HEK293 (cell line): Measurements from ENCODE around the gene CDC14A.

ENCODE experiments used
- GLIS2 ChIP-seq: fragments of 450-650 bp; formaldehyde crosslinking; IDR thresholded peaks from 2 replicates; pipeline ENCODE4 v1.5.1; 2016; ENCODE audit warnings: missing biosample characterization, missing genetic modification characterization
- MYNN ChIP-seq: fragments of 450-650 bp; formaldehyde crosslinking; IDR thresholded peaks from 2 replicates; pipeline ENCODE4 v1.5.1; 2016; ENCODE audit warnings: missing biosample characterization, missing genetic modification characterization, borderline replicate concordance
- ZNF114 ChIP-seq: fragments of 450-650 bp; formaldehyde crosslinking; IDR thresholded peaks from 2 replicates; pipeline ENCODE4 v1.5.0; 2017; ENCODE audit warnings: missing biosample characterization, missing genetic modification characterization
- ZNF121 ChIP-seq: fragments of 450-650 bp; formaldehyde crosslinking; IDR thresholded peaks from 2 replicates; pipeline ENCODE4 v1.5.1; 2016; ENCODE audit warnings: missing biosample characterization, missing genetic modification characterization
- ZNF311 ChIP-seq: fragments of 450-650 bp; formaldehyde crosslinking; IDR thresholded peaks from 2 replicates; pipeline ENCODE4 v1.5.1; 2017; ENCODE audit warnings: missing biosample characterization, missing genetic modification characterization, borderline replicate concordance
- ZNF416 ChIP-seq: fragments of 450-650 bp; formaldehyde crosslinking; IDR thresholded peaks from 2 replicates; pipeline ENCODE4 v1.5.1; 2016; ENCODE audit warnings: missing biosample characterization, missing genetic modification characterization
- ZNF776 ChIP-seq: fragments of 450-650 bp; formaldehyde crosslinking; IDR thresholded peaks from 2 replicates; pipeline ENCODE4 v1.5.0; 2017; ENCODE audit warnings: missing biosample characterization, missing genetic modification characterization, borderline replicate concordance
- TF ChIP-seq, protein P1 (sequence below): fragments of 450-650 bp; formaldehyde crosslinking; IDR thresholded peaks from 2 replicates; pipeline ENCODE4 v1.5.1; 2016; ENCODE audit warnings: missing biosample characterization, missing genetic modification characterization
- TF ChIP-seq, protein P2 (sequence below): fragments of 450-650 bp; formaldehyde crosslinking; IDR thresholded peaks from 2 replicates; pipeline ENCODE4 v1.5.1; 2016; ENCODE audit warnings: missing biosample characterization, missing genetic modification characterization
- TF ChIP-seq, protein P3 (sequence below): fragments of 450-650 bp; formaldehyde crosslinking; IDR thresholded peaks from 2 replicates; pipeline ENCODE4 v1.5.1; 2016; ENCODE audit warnings: missing biosample characterization, missing genetic modification characterization
- TF ChIP-seq, protein P4 (sequence below): fragments of 450-650 bp; formaldehyde crosslinking; IDR thresholded peaks from 2 replicates; pipeline ENCODE4 v1.5.1; 2016; ENCODE audit warnings: missing biosample characterization, missing genetic modification characterization
- TF ChIP-seq, protein P5 (sequence below): fragments of 450-650 bp; formaldehyde crosslinking; IDR thresholded peaks from 2 replicates; pipeline ENCODE4 v1.5.1; 2016; ENCODE audit warnings: missing biosample characterization, missing genetic modification characterization
- TF ChIP-seq, protein P6 (sequence below): fragments of 450-650 bp; IDR thresholded peaks from 2 replicates; pipeline ENCODE4 v1.5.1; 2018; ENCODE audit warnings: missing biosample characterization, missing genetic modification characterization
- TF ChIP-seq, protein P7 (sequence below): fragments of 450-650 bp; formaldehyde crosslinking; IDR thresholded peaks from 2 replicates; pipeline ENCODE4 v1.5.1; 2017; ENCODE audit warnings: missing biosample characterization, mild to moderate bottlenecking, missing genetic modification characterization, moderate library complexity

DNA sequence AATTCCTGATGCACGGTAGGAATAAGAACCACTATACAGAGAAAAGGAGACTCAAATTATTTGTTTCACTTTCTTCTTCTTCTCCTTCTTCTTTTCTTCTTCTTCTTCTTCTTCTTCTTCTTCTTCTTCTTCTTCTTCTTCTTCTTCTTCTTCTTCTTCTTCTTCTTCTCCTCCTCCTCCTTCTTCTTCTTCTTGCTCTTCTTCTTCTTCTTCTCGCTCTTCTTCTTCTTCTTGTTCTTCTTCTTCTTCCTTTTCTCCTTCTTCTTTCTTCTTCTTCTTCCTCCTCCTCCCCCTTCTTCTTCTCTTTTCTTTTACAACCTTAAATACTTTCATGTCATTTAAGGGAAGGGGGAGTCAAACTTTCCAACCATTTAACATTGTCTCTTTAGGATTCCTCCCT is 174.6 kb downstream of the CDC14A start:
- TF ChIP-seq, protein P1, sequence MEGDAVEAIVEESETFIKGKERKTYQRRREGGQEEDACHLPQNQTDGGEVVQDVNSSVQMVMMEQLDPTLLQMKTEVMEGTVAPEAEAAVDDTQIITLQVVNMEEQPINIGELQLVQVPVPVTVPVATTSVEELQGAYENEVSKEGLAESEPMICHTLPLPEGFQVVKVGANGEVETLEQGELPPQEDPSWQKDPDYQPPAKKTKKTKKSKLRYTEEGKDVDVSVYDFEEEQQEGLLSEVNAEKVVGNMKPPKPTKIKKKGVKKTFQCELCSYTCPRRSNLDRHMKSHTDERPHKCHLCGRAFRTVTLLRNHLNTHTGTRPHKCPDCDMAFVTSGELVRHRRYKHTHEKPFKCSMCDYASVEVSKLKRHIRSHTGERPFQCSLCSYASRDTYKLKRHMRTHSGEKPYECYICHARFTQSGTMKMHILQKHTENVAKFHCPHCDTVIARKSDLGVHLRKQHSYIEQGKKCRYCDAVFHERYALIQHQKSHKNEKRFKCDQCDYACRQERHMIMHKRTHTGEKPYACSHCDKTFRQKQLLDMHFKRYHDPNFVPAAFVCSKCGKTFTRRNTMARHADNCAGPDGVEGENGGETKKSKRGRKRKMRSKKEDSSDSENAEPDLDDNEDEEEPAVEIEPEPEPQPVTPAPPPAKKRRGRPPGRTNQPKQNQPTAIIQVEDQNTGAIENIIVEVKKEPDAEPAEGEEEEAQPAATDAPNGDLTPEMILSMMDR (tag by site-specific recombination) = no peak
- TF ChIP-seq MYNN (tag by site-specific recombination) (no peak), ZNF776 (tag by site-specific recombination) (no peak), ZNF416 (tag by site-specific recombination) (no peak), ZNF311 (tag by site-specific recombination) (no peak), ZNF114 (no peak), GLIS2 (tag by site-specific recombination) (no peak), ZNF121 (no peak)
- TF ChIP-seq, protein P2, sequence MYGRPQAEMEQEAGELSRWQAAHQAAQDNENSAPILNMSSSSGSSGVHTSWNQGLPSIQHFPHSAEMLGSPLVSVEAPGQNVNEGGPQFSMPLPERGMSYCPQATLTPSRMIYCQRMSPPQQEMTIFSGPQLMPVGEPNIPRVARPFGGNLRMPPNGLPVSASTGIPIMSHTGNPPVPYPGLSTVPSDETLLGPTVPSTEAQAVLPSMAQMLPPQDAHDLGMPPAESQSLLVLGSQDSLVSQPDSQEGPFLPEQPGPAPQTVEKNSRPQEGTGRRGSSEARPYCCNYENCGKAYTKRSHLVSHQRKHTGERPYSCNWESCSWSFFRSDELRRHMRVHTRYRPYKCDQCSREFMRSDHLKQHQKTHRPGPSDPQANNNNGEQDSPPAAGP (tag by site-specific recombination) = no peak
- TF ChIP-seq, protein P3, sequence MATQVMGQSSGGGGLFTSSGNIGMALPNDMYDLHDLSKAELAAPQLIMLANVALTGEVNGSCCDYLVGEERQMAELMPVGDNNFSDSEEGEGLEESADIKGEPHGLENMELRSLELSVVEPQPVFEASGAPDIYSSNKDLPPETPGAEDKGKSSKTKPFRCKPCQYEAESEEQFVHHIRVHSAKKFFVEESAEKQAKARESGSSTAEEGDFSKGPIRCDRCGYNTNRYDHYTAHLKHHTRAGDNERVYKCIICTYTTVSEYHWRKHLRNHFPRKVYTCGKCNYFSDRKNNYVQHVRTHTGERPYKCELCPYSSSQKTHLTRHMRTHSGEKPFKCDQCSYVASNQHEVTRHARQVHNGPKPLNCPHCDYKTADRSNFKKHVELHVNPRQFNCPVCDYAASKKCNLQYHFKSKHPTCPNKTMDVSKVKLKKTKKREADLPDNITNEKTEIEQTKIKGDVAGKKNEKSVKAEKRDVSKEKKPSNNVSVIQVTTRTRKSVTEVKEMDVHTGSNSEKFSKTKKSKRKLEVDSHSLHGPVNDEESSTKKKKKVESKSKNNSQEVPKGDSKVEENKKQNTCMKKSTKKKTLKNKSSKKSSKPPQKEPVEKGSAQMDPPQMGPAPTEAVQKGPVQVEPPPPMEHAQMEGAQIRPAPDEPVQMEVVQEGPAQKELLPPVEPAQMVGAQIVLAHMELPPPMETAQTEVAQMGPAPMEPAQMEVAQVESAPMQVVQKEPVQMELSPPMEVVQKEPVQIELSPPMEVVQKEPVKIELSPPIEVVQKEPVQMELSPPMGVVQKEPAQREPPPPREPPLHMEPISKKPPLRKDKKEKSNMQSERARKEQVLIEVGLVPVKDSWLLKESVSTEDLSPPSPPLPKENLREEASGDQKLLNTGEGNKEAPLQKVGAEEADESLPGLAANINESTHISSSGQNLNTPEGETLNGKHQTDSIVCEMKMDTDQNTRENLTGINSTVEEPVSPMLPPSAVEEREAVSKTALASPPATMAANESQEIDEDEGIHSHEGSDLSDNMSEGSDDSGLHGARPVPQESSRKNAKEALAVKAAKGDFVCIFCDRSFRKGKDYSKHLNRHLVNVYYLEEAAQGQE (tag by site-specific recombination) = no peak
- TF ChIP-seq, protein P4, sequence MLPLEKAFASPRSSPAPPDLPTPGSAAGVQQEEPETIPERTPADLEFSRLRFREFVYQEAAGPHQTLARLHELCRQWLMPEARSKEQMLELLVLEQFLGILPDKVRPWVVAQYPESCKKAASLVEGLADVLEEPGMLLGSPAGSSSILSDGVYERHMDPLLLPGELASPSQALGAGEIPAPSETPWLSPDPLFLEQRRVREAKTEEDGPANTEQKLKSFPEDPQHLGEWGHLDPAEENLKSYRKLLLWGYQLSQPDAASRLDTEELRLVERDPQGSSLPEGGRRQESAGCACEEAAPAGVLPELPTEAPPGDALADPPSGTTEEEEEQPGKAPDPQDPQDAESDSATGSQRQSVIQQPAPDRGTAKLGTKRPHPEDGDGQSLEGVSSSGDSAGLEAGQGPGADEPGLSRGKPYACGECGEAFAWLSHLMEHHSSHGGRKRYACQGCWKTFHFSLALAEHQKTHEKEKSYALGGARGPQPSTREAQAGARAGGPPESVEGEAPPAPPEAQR = no peak
- TF ChIP-seq, protein P5, sequence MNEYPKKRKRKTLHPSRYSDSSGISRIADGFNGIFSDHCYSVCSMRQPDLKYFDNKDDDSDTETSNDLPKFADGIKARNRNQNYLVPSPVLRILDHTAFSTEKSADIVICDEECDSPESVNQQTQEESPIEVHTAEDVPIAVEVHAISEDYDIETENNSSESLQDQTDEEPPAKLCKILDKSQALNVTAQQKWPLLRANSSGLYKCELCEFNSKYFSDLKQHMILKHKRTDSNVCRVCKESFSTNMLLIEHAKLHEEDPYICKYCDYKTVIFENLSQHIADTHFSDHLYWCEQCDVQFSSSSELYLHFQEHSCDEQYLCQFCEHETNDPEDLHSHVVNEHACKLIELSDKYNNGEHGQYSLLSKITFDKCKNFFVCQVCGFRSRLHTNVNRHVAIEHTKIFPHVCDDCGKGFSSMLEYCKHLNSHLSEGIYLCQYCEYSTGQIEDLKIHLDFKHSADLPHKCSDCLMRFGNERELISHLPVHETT (tag by site-specific recombination) = no peak
- TF ChIP-seq, protein P6, sequence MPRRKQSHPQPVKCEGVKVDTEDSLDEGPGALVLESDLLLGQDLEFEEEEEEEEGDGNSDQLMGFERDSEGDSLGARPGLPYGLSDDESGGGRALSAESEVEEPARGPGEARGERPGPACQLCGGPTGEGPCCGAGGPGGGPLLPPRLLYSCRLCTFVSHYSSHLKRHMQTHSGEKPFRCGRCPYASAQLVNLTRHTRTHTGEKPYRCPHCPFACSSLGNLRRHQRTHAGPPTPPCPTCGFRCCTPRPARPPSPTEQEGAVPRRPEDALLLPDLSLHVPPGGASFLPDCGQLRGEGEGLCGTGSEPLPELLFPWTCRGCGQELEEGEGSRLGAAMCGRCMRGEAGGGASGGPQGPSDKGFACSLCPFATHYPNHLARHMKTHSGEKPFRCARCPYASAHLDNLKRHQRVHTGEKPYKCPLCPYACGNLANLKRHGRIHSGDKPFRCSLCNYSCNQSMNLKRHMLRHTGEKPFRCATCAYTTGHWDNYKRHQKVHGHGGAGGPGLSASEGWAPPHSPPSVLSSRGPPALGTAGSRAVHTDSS (tag by site-specific recombination) = peak; percentile 71
- TF ChIP-seq, protein P7, sequence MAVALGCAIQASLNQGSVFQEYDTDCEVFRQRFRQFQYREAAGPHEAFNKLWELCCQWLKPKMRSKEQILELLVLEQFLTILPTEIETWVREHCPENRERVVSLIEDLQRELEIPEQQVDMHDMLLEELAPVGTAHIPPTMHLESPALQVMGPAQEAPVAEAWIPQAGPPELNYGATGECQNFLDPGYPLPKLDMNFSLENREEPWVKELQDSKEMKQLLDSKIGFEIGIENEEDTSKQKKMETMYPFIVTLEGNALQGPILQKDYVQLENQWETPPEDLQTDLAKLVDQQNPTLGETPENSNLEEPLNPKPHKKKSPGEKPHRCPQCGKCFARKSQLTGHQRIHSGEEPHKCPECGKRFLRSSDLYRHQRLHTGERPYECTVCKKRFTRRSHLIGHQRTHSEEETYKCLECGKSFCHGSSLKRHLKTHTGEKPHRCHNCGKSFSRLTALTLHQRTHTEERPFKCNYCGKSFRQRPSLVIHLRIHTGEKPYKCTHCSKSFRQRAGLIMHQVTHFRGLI (tag by site-specific recombination) = no peak
